ENCODE measurements around the gene RXFP4.
"Not testable (repeated sequence)": the region's sequence is repeated elsewhere in the genome, so short reads cannot be mapped to it uniquely, and the experiment has no call there.

Gene RXFP4

GRCh38 chr1:155974208-155975115, 33.0 kb downstream of the RXFP4 start:
- Histone ChIP-seq H3K27ac (peak overlapping the region in 19 of 21 experiments; percentile 51 to 100 (median 96)), H3K4me3 (peak overlapping the region in 3 of 7 experiments; percentile 71 to 82 (median 73))

- H3K27ac ChIP-seq = peak overlapping the region in 20 of 21 experiments; percentile 71 to 100 (median 96)
- H3K4me3 ChIP-seq = peak overlapping the region; percentile 58 to 98 (median 73)
Measured at GRCh38 chr1:155975375-155976061, 34.1 kb downstream of the RXFP4 start.

GRCh38 chr1:155976062-155976912, 34.8 kb downstream of the RXFP4 start:
- Histone ChIP-seq H3K4me3 (peak overlapping the region; percentile 58 to 98 (median 73)), H3K27ac (peak overlapping the region in 20 of 21 experiments; percentile 71 to 100 (median 96))

GRCh38 chr1:155976913-155977689, 35.7 kb downstream of the RXFP4 start:
- Histone ChIP-seq H3K27ac (peak overlapping the region; percentile 58 to 100 (median 96)), H3K4me3 (peak overlapping the region; percentile 58 to 98 (median 73))

GRCh38 chr1:155977690-155978324, 36.4 kb downstream of the RXFP4 start:
- H3K4me3 ChIP-seq = peak overlapping the region; percentile 58 to 98 (median 73)
- peak overlapping the region; percentile 58 to 100 (median 96) for H3K27ac ChIP-seq

- H3K4me3 ChIP-seq = peak within 1 kb of the TSS; percentile 58 to 98 (median 73)
- peak within 1 kb of the TSS; percentile 58 to 100 (median 96) for H3K27ac ChIP-seq
Measured at GRCh38 chr1:155978325-155978972, 37.0 kb downstream of the RXFP4 start, which contains the start of gene ARHGEF2. Gene ARHGEF2 (minus strand): TSS chr1:155978547. CDS start chr1:155978427, 120 bp downstream.

- peak overlapping the region; percentile 51 to 100 (median 96) for H3K27ac ChIP-seq
- H3K4me3 ChIP-seq = peak overlapping the region; percentile 58 to 98 (median 73)
Measured at GRCh38 chr1:155978973-155979429, 37.6 kb downstream of the RXFP4 start.

- Histone ChIP-seq H3K4me3 (peak overlapping the region in 6 of 7 experiments; percentile 58 to 98 (median 74)), H3K27ac (peak overlapping the region in 20 of 21 experiments; percentile 71 to 100 (median 96))
Measured at GRCh38 chr1:155979597-155980343, 38.3 kb downstream of the RXFP4 start.

- peak overlapping the region in 19 of 21 experiments; percentile 2 to 100 (median 96) for H3K27ac ChIP-seq
- H3K4me3 ChIP-seq = no peak overlapping the region
Measured at GRCh38 chr1:155981266-155982088, 40.0 kb downstream of the RXFP4 start.

GRCh38 chr1:155982106-155982505, 40.7 kb downstream of the RXFP4 start:
- no peak overlapping the region for H3K4me3 ChIP-seq
- peak overlapping the region in 16 of 21 experiments; percentile 2 to 100 (median 96) for H3K27ac ChIP-seq

GRCh38 chr1:155983191-155984024, 42.0 kb downstream of the RXFP4 start:
- peak overlapping the region in 20 of 21 experiments; percentile 6 to 99 (median 64) for H3K27ac ChIP-seq
- peak overlapping the region in 1 of 7 experiments; percentile 2 for H3K4me3 ChIP-seq

- no peak overlapping the region for H3K4me3 ChIP-seq
- H3K27ac ChIP-seq = peak overlapping the region in 13 of 21 experiments; percentile 6 to 98 (median 65)
Measured at GRCh38 chr1:155984341-155984740, 42.9 kb downstream of the RXFP4 start.

GRCh38 chr1:155984903-155985645, 43.6 kb downstream of the RXFP4 start:
- H3K27ac ChIP-seq = peak overlapping the region in 3 of 21 experiments; percentile 70 to 98 (median 96)
- not testable (repeated sequence) for H3K4me3 ChIP-seq
